B cell (primary cell): ENCODE measurements around the gene RAMP2. TPM values are rescaled to one million over a fixed set of nuclear protein-coding genes. Genes with fewer than 3 reads are reported as not detected.
A peak's percentile ranks its signal among the peaks of the same experiment; 100 is the strongest.

Experiments
- ATAC-seq: fragments of 200-7000 bp; cut with Tn5 transposase; one replicate; pipeline ENCODE4 v1.10.0; 2021; ENCODE audit warnings: low read depth, mild to moderate bottlenecking, moderate number of reproducible peaks, moderate library complexity
- CTCF ChIA-PET: fragments of 350-600 bp; sonication (Branson Sonifier 250); formaldehyde crosslinking; loops from one replicate; lab custom pipeline; 2021; ENCODE audit warnings: antibody characterized with exemption, inconsistent platforms; lab: Charles Lee
- POLR2A ChIA-PET: fragments of 350-600 bp; sonication (Branson Sonifier 250); formaldehyde crosslinking; loops from one replicate; lab custom pipeline; 2021; ENCODE audit warnings: antibody characterized with exemption; lab: Charles Lee
- DNase-seq: peaks from one replicate; pipeline ENCODE4 v3.0.0; 2013
- H2AFZ ChIP-seq: 2 replicates; pipeline ENCODE4 v1.6.1; 2012; ENCODE audit warnings: mild to moderate bottlenecking, low read depth, low read length; ENCODE audit not compliant: insufficient read depth, poor library complexity, severe bottlenecking
- H3K27ac ChIP-seq, 2 donors: 1 replicate in 1 of 2; 2 replicates in 1 of 2; pipeline ENCODE4 v1.5.1; 2012 to 2013; ENCODE audit warnings: low read length in 2 of 2, mild to moderate bottlenecking in 2 of 2, moderate library complexity in 1 of 2
- H3K27me3 ChIP-seq, 4 experiments: fragments of 200-600 bp in 1 of 4; sonication (generic) in 1 of 4; replicated peaks in 1 of 4; 1 replicate in 2 of 4; 2 replicates in 2 of 4; pipeline versions ENCODE4 v1.6.1 to v1.7.0; 2013 to 2016; ENCODE audit warnings: low read length in 3 of 4, mild to moderate bottlenecking in 2 of 4, mixed read lengths in 1 of 4, moderate library complexity in 1 of 4; ENCODE audit not compliant: insufficient read depth in 4 of 4, control insufficient read depth in 3 of 4; ENCODE audit errors: control extremely low read depth in 1 of 4
- H3K36me3 ChIP-seq, 2 experiments: replicated peaks in 1 of 2; 1 replicate in 1 of 2; 2 replicates in 1 of 2; pipeline versions ENCODE4 v1.6.1 to v1.7.1; 2013; ENCODE audit warnings: low read length in 1 of 2; ENCODE audit not compliant: insufficient read depth in 2 of 2, control insufficient read depth in 1 of 2; ENCODE audit errors: control extremely low read depth in 1 of 2, extremely low read depth in 1 of 2
- H3K4me1 ChIP-seq, 2 donors: fragments of 200-600 bp in 1 of 2; sonication (generic) in 1 of 2; 1 replicate in 1 of 2; 2 replicates in 1 of 2; pipeline versions ENCODE4 v1.5.1 to v1.6.1; 2013 to 2017; ENCODE audit warnings: low read length in 2 of 2; ENCODE audit not compliant: control insufficient read depth in 2 of 2, insufficient read depth in 2 of 2
- H3K4me2 ChIP-seq: replicated peaks from 2 replicates; pipeline ENCODE3; 2012; ENCODE audit warnings: mild to moderate bottlenecking, low read depth, low read length; ENCODE audit not compliant: poor library complexity, severe bottlenecking
- H3K4me3 ChIP-seq, 5 experiments: fragments of 200-600 bp in 1 of 5; sonication (generic) in 1 of 5; 1 replicate in 3 of 5; 2 replicates in 2 of 5; pipeline versions ENCODE4 v1.5.1 to v1.7.0; 2011 to 2016; ENCODE audit warnings: low read length in 4 of 5, mild to moderate bottlenecking in 4 of 5, low read depth in 2 of 5, control low read depth in 1 of 5, moderate library complexity in 1 of 5; ENCODE audit not compliant: insufficient read depth in 1 of 5; ENCODE audit errors: control extremely low read depth in 1 of 5, extremely low read depth in 1 of 5
- H3K79me2 ChIP-seq: fragments of 200-600 bp; sonication (generic); one replicate; pipeline ENCODE4 v1.6.0; 2016; ENCODE audit warnings: low read length; ENCODE audit not compliant: control insufficient read depth, insufficient read depth
- H3K9ac ChIP-seq: fragments of 200-600 bp; sonication (generic); 2 replicates; pipeline ENCODE4 v1.6.1; 2017; ENCODE audit warnings: mild to moderate bottlenecking, low read length, moderate library complexity
- H3K9me3 ChIP-seq, 3 donors: one replicate each; pipeline versions ENCODE4 v1.6.1 to v1.7.1; 2013; ENCODE audit warnings: low read length in 2 of 3; ENCODE audit not compliant: control insufficient read depth in 2 of 3, insufficient read depth in 1 of 3; ENCODE audit errors: control extremely low read depth in 1 of 3
- H4K20me1 ChIP-seq: 2 replicates; pipeline ENCODE4 v1.6.0; 2012; ENCODE audit warnings: mild to moderate bottlenecking, low read length; ENCODE audit not compliant: insufficient read depth, control insufficient read depth, poor library complexity, severe bottlenecking
- H3K27ac Mint-ChIP-seq: one replicate; pipeline ENCODE4 v1.8.0; 2021; ENCODE audit warnings: mixed read lengths
- H3K27me3 Mint-ChIP-seq: one replicate; pipeline ENCODE4 v1.8.0; 2021; ENCODE audit warnings: mixed read lengths
- H3K4me1 Mint-ChIP-seq: one replicate; pipeline ENCODE4 v1.8.0; 2021; ENCODE audit warnings: mixed read lengths
- H3K4me3 Mint-ChIP-seq: one replicate; pipeline ENCODE4 v1.8.0; 2021; ENCODE audit warnings: mixed read lengths
- H3K9me3 Mint-ChIP-seq: one replicate; pipeline ENCODE4 v1.8.0; 2022; ENCODE audit warnings: mixed read lengths; ENCODE audit not compliant: insufficient read depth
- CTCF ChIP-seq: fragments of 200-600 bp; IDR thresholded peaks from one replicate; pipeline ENCODE4 v1.8.0; 2022; ENCODE audit warnings: antibody characterized with exemption, mild to moderate bottlenecking
- EZH2 ChIP-seq: IDR thresholded peaks from 2 replicates; pipeline ENCODE4 v1.6.1; 2012; ENCODE audit warnings: borderline replicate concordance, low read depth, mild to moderate bottlenecking, moderate library complexity, low read length; ENCODE audit not compliant: insufficient read depth, poor library complexity, severe bottlenecking
- WGBS: methylation state at CpG from one replicate; pipeline ENCODE4 v1.1.5; 2013; ENCODE audit warnings: missing lambda C conversion rate; ENCODE audit not compliant: insufficient coverage; 5-methylcytosine and 5-hydroxymethylcytosine counted together
- intact Hi-C: fragments of 100-400 bp; cut with micrococcal nuclease; formaldehyde crosslinking; loops from one replicate; pipeline ENCODE4 v1.10.0; 2022
- polyA plus RNA-seq: library from polyadenylated mRNA; depleted of rRNA; stranded (reverse); fragments of >200 nt; gene quantifications from 2 replicates; pipeline ENCODE4 v1.2.3, GENCODE V29; 2012
- total RNA-seq, 2 donors: library from RNA; stranded (reverse); fragments of 120-200 nt in 1 of 2; gene quantifications; 1 replicate in 1 of 2; 2 replicates in 1 of 2; pipeline versions ENCODE4 v1.2.3 to v1.2.4, GENCODE V29; 2013 to 2022

Gene RAMP2
- total and polyA plus RNA-seq, 2 donors (not counting 1 experiment from before 2014, with no cell fraction given): not detected

DNA sequence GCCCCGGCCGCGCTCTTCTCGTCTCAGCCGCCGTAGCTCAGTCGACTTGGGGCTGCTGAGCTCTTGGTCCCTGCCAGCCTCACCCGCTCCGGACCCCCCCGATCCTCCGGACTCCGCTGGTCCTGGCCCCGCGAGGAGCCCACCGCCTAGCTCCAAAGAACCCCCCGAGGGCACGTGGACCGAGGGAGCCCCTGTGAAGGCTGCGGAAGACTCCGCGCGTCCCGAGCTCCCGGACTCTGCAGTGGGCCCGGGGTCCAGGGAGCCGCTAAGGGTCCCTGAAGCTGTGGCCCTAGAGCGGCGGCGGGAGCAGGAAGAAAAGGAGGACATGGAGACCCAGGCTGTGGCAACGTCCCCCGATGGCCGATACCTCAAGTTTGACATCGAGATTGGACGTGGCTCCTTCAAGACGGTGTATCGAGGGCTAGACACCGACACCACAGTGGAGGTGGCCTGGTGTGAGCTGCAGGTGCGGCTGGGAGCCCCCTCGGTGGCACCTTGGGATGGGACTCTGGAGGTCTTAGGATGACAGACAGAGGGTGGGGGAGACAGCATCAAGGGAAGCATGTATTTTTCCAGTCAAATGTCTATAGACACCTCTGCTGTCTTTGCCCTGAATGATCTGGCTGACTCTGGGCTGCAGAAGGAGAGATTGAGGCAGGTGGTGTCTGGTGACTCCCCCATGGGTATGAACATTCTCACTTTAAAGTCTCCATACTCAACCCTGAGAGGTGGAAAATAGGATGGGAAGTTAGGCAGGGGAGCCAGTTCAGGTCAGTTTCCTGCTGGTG, 20.0 kb downstream of the RAMP2 start:
- H3K9me3 ChIP-seq: peaks cover 0 to 24% (median 0%) of the 10 kb centered on the region in 3 donors
- peaks cover 49% of the 10 kb centered on the region for H3K27me3 Mint-ChIP-seq
- H3K36me3 ChIP-seq: peaks cover 2 to 34% of the 10 kb centered on the region in 2 experiments
- no peak for TF ChIP-seq CTCF
- no peak for TF ChIP-seq EZH2
- no peak overlapping the region for H2AFZ ChIP-seq
- no peaks in the 10 kb centered on the region for H3K79me2 ChIP-seq
- H3K27ac ChIP-seq: no peak overlapping the region
- H4K20me1 ChIP-seq: no peaks in the 10 kb centered on the region
- H3K9me3 Mint-ChIP-seq: no peaks in the 10 kb centered on the region
- DNase-seq (no peak), ATAC-seq (no peak)
- H3K4me3 ChIP-seq: no peak overlapping the region
- peak overlapping the region; percentile 58 for H3K4me2 ChIP-seq
- peaks cover 26 to 33% of the 10 kb centered on the region in 2 donors for H3K4me1 ChIP-seq
- intact Hi-C loops: no loop called here
- POLR2A ChIA-PET: no interaction called here
- peaks cover 0 to 58% (median 33%) of the 10 kb centered on the region in 4 experiments for H3K27me3 ChIP-seq
- WGBS: 10% methylated on average over 39 of the region's 39 CpGs
- H3K27ac Mint-ChIP-seq: no peak overlapping the region
- CTCF ChIA-PET: no interaction called here
- H3K4me3 Mint-ChIP-seq: peak overlapping the region; percentile 57
- peaks cover 39% of the 10 kb centered on the region for H3K4me1 Mint-ChIP-seq
- H3K9ac ChIP-seq: no peak overlapping the region

DNA sequence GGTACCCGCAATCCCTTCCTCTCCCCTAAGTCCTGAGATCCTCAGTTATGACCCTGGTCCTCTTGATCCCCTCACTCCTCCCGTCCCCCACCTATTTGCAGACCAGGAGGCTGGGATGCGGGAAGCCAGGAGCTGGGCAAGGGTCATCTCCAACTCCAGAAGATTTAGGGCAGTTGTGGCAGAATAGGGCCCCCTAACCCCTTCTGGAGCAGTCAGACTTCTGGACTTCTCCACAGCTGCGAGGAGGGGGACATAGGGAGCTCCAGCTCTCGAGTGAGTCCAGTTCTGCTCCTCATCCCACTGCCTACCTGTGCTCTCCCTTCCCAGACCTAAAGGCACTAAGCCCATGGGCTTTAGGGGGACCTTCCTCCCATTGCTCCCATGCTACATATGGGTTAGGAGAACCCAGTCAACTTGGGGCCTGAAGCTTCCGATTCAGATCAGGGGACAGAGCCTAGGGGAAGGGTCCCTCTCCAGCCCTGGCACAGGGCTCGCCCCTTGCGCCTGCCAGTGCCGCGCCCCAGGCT, 20.7 kb downstream of the RAMP2 start:
- WGBS: 41% methylated on average over 5 of the region's 10 CpGs
- H3K4me3 Mint-ChIP-seq: no peak overlapping the region
- H3K9me3 Mint-ChIP-seq: no peaks in the 10 kb centered on the region
- intact Hi-C loops: no loop called here
- Histone ChIP-seq H3K4me1 (peaks cover 26 to 33% of the 10 kb centered on the region in 2 donors), H3K27ac (no peak overlapping the region), H3K9me3 (peaks cover 0 to 24% (median 0%) of the 10 kb centered on the region in 3 donors), H4K20me1 (no peaks in the 10 kb centered on the region), H3K27me3 (peaks cover 0 to 63% (median 37%) of the 10 kb centered on the region in 4 experiments), H3K4me2 (no peak overlapping the region), H3K4me3 (no peak overlapping the region), H3K9ac (no peak overlapping the region), H3K36me3 (peaks cover 2 to 28% of the 10 kb centered on the region in 2 experiments), H2AFZ (no peak overlapping the region), H3K79me2 (no peaks in the 10 kb centered on the region)
- peaks cover 39% of the 10 kb centered on the region for H3K4me1 Mint-ChIP-seq
- no peak for DNase-seq
- ATAC-seq: no peak
- peaks cover 54% of the 10 kb centered on the region for H3K27me3 Mint-ChIP-seq
- H3K27ac Mint-ChIP-seq: no peak overlapping the region
- TF ChIP-seq CTCF (no peak), EZH2 (no peak)
- ChIA-PET POLR2A (no interaction called here), CTCF (interaction anchor here (0.6 kb wide), 1 partner anchor 25 kb away, joined by 4 read pairs; no protein-coding TSS in a partner anchor)
